ENCODE data around the gene CCHCR1.
"Not testable (repeated sequence)": the region's sequence is repeated elsewhere in the genome, so short reads cannot be mapped to it uniquely, and the experiment has no call there.

CCHCR1 gene

DNA sequence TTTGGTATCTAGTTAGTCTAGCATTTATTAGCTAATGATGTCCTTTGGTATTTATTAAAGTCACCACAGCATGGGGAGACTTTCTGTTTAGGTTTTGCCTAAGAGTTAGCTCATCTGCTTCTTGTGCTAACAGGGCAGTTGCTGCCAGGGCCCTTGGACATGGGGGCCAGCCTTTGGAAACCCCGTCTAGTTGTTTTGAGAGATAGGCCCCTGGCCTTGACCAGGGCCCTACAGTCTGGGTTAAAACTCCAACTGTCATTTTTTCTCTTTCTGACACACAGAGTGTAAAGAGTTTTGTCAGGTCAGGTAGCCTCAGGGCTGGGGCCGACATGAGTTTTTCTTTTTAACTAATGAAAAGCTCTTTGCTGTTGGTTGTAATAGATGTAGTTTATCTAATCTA is 25.7 kb upstream of the CCHCR1 start:
- DNase-seq = not testable (repeated sequence)

DNA sequence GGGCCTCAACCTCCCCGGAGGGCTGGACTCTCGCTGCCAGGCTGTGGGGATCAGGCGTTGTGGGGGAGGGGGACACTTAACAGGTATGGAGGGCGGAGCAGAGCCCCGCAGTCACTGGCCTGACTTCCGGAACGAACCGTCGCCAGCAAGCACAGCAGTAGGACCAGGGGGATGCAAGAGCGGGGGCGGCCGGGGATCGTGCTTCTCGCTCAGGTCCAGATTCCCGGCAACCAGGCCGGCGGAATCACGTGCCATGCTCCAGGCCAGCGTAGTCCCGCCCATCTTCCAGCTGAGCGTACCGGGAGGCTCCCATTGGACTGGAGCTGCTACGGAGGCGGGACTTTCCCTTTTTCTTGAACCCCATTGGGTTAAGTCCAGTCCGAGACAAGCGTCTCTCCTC is 22.9 kb upstream of the CCHCR1 start:
- DNase-seq = no peak

DNA sequence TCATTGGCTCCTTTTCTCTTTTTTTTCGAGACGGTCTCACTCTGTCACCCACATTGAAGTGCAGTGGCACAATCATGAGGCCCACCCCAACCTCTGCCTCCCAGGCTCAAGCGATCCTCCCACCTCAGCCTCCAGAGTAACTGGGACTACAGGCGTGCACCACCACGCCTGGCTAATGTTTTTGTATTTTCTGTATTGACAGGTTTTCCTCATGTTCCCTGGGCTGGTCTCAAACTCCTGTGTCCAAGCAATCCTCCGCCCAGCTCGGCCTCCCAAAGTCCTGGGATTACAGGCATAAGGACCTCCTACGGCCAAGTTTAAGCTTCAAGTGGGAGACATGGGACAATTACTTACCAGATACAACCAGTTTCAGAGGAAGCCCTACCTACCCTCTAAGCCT is 22.3 kb upstream of the CCHCR1 start:
- no peak for DNase-seq

DNA sequence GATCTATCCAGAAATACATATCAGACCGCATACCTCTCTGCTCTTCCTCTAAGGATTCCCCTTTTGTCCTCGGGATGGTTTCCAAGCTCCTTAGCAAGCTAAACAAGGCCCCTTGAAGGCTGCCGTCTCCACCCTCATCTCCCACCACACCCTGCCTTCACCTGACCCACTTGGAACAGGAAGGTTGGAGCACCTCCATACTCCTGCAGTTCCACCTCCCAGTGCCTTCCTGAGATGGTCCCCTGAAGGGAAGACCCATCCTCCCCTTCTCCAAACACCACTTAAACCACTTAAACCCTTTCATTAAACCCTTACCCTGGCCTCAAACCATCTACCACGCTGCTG is 21.4 kb upstream of the CCHCR1 start:
- no peak for DNase-seq

DNA sequence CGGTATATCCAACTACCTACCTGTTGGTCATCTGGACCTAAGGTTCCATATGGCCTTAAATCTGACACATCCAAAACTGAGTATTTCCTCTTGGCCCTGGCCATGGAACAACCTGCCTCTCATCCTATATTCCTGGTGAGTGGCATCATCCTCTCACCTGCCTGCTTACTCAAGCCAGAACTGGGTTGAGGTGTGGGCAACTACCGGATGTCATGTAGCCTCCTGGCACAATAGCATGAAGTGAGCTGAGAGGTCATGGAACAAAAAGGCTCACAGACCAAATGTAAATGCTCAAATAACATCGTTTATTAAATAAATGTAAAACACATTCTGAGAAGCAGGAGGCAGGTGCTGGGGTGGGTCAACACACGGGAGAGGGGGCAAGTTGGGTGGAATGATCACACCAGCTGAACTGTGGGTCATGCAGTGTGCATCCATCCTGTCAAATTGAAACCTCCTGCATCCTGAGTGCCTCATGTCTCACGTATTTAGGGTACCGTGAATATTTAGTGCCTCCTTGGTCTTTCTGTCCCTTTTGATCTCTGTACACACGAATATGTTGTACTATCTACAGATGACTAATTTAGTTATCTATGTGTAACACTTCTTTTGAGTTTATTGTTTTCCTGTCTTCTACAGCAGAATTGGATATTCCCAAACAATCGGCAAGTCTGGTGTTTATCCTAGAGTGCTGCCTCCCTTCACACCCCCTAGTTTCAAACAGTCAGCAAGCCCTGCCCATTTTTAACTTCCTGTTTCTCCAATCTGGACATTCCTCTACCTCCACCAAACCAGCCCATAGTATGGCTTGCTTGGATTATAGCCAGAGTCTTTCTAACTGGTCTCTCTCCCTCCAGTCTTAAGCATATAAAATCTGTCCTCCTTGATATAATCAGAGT is 20.8 kb upstream of the CCHCR1 start:
- DNase-seq = no peak

DNA sequence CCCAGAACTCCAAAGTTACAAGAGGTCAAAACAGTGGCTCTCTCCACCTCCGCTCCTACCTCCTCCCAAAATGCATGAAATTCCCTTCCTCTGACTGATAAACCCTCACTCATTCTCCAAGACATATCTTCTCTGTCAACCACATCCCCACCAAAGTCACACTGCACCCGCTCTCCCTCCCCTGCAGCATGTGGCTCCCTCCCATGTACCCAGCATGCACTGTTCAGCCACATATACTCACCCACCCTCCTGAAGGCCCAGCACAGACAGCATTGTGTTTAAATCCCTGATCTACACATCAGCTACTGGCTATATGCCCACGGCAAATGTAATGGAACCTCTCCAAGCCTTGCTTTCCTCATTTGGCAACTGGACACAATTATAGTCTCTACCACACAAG is 18.4 kb upstream of the CCHCR1 start:
- no peak for DNase-seq

DNA sequence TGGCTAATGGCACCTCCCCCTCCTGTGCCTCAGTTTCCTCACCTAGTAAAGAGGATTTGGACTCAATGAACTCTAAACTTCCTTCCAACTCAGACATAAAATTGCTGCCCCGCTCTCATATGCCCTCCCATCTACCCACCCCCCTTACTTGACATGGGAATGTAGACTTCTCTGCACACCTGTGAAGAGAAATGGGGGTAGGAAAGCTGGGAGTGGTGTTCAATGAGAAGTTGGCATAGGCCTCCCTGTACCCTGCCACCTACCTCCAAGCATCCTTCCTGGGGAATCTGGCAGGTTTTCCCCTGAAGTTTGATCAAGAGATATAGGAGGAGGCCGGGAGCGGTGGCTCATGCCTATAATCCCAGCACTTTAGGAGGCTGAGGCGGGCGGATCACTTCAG is 16.8 kb upstream of the CCHCR1 start:
- no peak for DNase-seq

DNA sequence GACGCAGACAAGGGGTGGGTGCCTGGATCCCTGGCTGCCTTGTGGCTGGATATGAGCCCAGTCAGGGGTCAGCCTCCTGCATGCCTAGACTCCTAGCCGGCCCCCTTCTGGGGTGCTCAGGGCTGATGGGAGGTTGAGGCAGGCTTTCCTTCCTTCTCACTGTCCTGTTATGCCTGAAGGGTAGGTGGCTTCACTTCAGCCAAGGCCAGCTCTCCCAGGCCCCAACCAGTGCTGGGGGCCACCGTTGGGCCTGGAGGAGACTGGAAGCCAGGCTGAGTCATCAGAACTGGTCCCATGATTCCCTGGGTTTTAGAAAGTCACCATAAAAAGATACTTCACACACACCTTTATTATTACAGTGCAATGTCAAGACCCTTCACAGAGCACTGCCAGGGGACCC is 15.8 kb upstream of the CCHCR1 start:
- DNase-seq = no peak

DNA sequence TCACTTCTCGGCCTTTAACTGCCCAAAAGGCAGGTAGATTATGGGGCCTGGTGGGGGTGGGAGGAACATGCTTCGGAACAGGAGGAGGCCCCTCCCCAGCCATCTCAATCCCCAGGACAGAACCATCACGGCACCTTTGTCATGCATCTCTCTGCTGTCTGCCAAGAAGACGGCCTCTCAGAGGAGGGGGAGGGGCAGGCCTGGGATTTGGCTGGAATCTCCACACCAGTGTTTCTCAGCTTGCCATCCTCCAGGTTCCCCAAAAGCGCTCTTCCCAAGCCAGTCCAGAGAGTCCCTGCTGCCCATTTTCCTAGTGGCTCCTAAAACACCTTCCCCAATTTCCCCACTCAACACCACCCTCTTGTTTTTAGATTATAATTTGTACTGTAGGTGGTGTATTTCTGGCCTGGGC is 15.4 kb upstream of the CCHCR1 start:
- no peak for DNase-seq

DNA sequence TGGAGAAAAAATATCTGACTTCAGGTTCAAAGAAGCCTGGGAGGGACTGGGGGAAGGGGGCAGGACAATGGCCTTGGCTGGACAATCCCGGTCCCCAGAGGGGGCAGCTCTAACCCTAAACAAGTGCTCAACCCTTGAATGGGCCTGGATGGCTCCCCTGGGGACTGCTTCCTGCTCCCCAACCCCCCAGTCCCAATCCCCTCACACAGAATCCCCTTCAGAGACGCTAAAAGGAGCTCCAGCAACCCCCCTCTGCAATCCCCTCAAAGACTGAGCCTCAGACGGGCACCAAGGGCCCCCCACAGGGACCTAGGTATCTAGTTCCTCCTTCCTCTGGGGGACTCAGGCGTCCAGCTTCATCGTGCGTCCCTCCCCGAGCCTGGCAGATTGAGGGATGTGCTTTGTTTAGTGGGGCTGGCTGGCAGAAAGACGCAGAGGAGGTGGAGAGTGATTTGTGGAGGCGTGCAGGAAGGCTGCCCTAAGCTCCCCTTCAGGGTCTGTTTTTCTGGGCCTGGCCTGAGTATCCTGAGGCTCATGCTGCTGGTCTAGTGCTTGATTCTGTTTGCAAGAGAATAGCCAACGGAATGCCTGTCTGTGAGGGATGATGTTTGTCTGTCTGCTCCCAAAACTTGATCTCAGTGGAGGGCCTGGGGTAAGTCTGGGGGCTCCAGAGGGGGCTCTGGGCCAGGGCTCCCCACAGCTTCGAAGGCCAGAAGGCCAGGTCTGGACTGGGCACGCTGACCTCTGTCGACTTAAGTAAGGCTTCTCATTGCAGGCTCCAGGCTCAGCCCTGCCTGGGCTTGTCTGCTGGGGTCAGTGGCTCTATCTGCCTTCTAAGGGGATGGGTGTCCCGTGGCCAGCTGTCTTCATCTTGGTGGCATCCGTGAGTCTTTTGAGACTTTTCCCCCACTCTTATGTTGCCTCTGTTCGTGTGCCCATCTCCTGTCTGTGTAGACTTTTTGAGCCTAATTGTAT is 14.6 kb upstream of the CCHCR1 start:
- no peak for DNase-seq

DNA sequence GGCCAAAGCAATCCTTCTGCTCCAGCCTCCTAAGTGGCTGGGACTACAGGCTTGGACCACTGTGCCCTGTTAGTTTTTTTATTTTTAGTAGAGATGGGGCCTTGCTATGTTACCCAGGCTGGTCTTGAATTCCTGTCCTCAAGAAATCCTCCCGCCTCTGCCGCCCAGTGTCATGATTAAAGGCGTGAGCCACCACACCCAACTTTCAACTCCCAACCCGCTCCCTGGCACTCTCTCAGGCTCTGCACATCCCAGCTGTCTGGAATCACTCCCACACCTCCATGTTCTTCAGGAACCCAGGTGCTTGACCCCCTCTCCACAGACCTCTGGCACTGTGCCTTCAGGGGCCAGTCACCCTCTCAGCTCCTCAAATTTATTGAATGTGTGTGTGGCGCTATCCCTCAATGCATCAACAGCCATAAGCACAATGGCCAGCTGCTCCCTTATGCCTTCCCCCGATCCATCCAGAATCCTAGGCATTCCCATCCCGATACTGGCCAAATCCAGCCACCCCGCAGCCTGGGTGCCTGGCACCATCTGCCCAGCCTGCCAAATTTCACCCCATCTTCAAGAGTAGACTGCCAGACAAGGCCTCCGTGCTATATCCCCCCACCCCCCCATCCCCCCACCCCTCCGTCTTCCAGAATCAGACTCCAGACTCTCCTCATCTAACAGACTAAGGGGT is 13.5 kb upstream of the CCHCR1 start:
- no peak for DNase-seq

DNA sequence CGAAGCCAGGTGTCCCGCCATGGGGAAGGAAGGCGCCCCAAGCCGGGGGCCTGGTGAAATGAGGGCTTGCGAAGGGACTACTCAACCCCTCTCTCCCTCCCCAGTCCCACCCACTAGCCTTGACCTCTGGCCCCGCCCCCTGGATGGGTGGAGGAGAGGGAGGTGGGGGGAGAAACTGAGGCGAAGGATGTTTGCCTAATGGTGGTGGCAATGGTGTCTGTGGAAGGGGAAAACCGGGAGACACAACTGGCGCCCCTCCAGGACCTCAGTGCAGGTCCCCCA is 12.9 kb upstream of the CCHCR1 start, which contains the start of gene POU5F1:
Gene POU5F1 (minus strand): TSS at position 83 of the 282 bp plus-strand sequence. CDS start 62 bp downstream, at position 21.
- DNase-seq = no peak

DNA sequence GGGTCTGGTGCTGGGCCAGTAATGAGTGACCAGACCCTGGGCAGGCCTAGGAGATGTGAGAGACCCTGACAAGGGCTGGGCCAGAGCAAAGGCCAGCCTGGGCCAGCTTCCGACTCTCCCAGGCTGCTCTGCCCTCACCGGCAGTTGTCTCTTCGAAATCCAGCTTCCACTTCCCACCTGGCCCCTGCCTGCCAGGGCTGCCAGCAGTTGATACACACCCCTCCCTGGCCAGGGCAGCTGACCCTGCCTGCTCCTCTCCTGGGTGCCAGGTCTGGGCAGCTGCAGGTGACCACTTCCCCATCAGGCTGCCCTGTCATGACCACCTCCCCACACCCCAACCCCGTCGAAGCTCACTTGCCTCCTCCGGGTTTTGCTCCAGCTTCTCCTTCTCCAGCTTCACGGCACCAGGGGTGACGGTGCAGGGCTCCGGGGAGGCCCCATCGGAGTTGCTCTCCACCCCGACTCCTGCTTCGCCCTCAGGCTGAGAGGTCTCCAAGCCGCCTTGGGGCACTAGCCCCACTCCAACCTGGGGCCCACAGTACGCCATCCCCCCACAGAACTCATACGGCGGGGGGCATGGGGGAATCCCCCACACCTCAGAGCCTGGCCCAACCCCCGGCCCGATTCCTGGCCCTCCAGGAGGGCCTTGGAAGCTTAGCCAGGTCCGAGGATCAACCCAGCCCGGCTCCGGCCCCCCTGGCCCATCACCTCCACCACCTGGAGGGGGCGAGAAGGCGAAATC is 12.4 kb upstream of the CCHCR1 start:
- DNase-seq = not testable (repeated sequence)

DNA sequence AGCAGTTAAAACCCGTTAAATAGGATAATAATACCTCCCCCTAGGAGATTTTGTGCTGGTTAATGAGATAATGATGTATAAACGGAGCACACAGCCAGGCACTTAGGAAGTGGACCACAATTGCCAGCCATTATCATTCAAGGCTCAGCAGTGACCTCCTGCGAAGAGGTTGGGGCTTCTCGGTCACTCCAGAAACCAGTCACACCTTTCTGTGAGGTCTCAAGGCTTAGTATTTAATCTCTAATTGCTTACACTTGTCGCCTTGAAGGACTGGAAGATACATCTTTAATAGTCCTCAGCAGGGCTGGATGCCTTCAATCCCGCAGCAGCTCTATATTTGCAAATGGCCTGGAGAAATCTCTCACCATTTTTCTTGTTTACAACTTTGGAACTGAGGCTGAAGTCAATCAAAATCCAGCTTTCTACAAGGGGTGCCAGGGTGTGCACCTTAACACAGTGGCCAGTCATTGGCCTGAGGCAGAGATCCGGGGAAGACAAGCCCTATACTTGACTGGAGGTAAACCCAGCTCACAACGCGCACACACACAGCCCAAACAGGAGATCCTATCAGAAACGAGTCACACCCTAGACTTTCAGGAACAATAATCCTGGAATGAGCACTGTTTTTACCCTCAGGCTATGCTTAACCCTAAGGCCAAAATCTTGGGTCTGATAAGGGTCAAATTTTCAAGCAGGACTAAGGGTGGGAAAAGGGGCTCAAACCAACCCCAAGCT is 11.7 kb upstream of the CCHCR1 start:
- no peak for DNase-seq

DNA sequence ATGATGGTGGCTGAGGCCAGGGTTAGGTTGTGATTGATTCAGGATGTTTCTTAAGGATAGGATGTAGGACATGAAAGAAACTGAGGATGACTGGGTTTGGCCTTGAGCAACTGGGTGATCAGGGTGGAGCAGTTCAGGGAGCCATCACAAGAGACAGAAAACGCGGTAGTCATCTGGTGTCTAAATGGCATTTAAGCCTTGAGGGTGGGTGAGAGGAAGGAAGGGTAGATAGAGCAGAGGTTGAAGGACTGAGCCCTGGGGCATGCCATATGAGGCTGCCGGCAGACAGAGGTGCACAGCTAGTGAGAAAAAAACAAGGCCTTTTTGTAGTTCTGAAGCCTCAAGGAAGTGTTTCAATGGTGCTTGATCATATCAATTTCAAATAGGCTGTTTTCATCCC is 11.0 kb upstream of the CCHCR1 start:
- no peak for DNase-seq

DNA sequence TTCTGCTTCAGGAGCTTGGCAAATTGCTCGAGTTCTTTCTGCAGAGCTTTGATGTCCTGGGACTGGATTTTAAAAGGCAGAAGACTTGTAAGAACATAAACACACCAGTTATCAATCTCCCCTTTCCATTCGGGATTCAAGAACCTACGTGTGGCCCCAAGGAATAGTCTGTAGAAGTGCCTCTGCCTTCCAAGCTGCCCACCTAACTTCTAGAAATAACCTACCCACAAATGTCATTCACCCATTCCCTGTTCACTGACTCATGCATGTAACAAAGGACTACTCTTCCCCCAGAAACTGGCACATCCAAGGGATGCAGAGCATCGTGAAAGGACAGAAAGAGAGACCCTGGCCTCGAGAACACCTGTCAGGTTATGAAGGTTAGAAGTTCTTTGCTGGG is 8.4 kb upstream of the CCHCR1 start:
- DNase-seq = no peak

DNA sequence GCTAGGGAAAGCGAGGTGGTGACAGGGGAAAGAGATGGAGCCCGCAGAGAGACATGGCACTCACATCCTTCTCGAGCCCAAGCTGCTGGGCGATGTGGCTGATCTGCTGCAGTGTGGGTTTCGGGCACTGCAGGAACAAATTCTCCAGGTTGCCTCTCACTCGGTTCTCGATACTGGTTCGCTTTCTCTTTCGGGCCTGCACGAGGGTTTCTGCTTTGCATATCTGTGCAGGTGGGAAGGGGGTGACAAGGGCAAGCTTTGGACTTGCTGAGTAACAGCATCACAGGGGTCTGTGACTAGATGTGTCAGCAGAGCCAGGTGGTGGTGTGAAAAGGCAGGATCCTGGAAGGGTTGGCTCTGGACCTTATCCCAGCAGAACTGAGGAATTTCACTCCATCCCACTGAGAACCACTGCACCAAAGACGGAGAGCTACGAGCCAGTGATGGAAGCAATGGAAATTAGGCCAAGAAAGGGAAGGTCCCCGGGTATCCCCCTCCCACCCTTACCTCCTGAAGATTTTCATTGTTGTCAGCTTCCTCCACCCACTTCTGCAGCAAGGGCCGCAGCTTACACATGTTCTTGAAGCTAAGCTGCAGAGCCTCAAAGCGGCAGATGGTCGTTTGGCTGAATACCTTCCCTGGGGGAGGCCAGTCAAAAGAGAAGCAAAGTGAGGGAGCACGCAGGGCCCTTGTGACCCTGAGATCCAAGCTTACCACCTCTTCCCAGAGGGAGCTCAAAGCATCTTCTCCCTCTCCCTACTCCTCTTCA is 7.6 kb upstream of the CCHCR1 start:
- DNase-seq = not testable (repeated sequence)

DNA sequence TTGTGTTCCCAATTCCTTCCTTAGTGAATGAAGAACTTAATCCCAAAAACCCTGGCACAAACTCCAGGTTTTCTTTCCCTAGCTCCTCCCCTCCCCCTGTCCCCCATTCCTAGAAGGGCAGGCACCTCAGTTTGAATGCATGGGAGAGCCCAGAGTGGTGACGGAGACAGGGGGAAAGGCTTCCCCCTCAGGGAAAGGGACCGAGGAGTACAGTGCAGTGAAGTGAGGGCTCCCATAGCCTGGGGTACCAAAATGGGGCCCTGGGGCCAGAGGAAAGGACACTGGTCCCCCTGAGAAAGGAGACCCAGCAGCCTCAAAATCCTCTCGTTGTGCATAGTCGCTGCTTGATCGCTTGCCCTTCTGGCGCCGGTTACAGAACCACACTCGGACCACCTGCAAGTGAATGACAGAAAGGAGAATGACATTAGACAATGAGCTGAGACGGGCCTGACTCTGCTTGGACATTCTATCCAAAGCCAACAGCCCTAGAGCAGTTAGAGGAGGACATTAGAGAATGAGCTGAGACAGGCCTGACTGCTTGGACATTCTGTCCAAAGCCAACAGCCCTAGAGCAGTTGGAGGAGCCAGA is 7.0 kb upstream of the CCHCR1 start:
- DNase-seq = not testable (repeated sequence)

DNA sequence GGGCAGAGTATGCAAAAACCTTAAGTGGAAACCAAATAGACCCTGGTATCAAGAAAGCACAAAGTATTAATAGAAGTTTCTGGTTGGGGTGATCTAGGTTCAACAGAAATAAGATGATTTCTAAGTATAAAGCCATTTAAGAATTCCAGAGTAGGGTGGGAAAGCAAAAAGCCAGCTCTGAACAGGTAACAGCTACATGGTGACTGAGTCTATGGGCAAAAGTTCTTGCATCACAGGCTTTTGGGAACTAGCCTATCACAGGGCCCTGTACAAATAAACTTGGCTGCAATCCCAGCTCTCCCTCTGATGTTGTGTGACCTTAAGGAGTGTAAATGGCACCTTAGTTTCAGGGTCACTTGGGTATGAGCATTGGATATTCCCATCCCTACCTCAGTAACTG is 6.3 kb upstream of the CCHCR1 start:
- DNase-seq = no peak

DNA sequence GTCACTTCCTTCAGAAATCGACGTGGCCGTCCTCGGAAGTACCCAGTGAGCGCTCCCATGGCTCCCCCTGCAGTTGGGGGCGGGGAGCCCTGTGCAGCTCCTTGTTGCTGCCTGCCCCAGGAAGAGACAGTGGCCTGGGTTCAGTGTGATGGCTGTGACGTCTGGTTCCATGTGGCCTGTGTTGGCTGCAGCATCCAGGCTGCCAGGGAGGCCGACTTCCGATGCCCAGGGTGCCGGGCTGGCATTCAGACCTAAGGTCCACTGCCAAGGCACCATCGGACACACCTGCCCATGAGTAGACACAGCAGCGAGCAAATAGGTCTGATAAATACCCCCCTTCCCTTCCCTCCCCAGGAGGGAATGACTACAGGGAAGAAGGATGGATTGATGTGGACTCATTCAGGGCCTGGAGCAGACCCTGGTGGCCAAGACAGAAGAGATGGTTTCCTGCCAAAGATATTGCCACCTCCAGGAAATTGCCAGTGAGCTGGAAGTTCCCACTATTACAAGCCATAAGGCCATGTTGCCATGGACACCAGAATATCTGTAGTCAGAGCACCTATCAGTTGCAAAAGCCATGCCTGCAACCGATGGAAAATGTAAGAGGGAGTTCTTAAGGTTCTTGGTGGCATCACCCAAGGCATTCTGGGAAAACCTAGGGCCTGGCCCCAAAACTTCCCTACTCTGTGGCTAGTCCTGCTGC is 5.0 kb upstream of the CCHCR1 start:
- no peak for DNase-seq

Measured in NCI-H446 treated with DMSO at 0.1 percent for 48 hours (cell line).